GM18873 (cell line): Measurements from ENCODE around the gene ASCC2.
"Not testable (repeated sequence)": the region's sequence is repeated elsewhere in the genome, so short reads cannot be mapped to it uniquely, and the experiment has no call there.

Source experiments
- ATAC-seq: cut with Tn5 transposase; IDR thresholded peaks from one replicate; pipeline ENCODE4 v1.9.1; 2021; ENCODE audit warnings: mild to moderate bottlenecking, moderate library complexity, moderate number of reproducible peaks; ENCODE audit not compliant: unreplicated experiment, low FRiP score

ASCC2 gene

GRCh38 chr22:29758068-29758622, 79.9 kb downstream of the ASCC2 start:
- no peak for ATAC-seq

- ATAC-seq = no peak
Observed at GRCh38 chr22:29757096-29757495, 81.0 kb downstream of the ASCC2 start.

- ATAC-seq = no peak
Observed at GRCh38 chr22:29756341-29756740, 81.7 kb downstream of the ASCC2 start.

GRCh38 chr22:29755889-29756288, 82.2 kb downstream of the ASCC2 start:
- ATAC-seq = no peak

- ATAC-seq = not testable (repeated sequence)
Observed at GRCh38 chr22:29754658-29755395, 83.2 kb downstream of the ASCC2 start.

- ATAC-seq = no peak
Observed at GRCh38 chr22:29753808-29754657, 84.0 kb downstream of the ASCC2 start.

GRCh38 chr22:29751669-29752068, 86.4 kb downstream of the ASCC2 start:
- no peak for ATAC-seq

GRCh38 chr22:29750559-29751538, 87.2 kb downstream of the ASCC2 start:
- no peak for ATAC-seq

- no peak for ATAC-seq
Observed at GRCh38 chr22:29750029-29750428, 88.0 kb downstream of the ASCC2 start.

- no peak for ATAC-seq
Observed at GRCh38 chr22:29748248-29748893, 89.7 kb downstream of the ASCC2 start.

GRCh38 chr22:29747832-29748231, 90.2 kb downstream of the ASCC2 start:
- no peak for ATAC-seq

GRCh38 chr22:29744902-29745301, 93.2 kb downstream of the ASCC2 start:
- no peak for ATAC-seq

- no peak for ATAC-seq
Observed at GRCh38 chr22:29742326-29742725, 95.7 kb downstream of the ASCC2 start.

GRCh38 chr22:29741926-29742325, 96.1 kb downstream of the ASCC2 start:
- no peak for ATAC-seq

GRCh38 chr22:29740216-29740615, 97.9 kb downstream of the ASCC2 start:
- no peak for ATAC-seq

GRCh38 chr22:29739346-29739875, 98.7 kb downstream of the ASCC2 start:
- ATAC-seq = no peak
